SK-N-SH (cell line): ENCODE data around the gene DDX24.

ENCODE experiments used
- CHD2 ChIP-seq: fragments of 150-350 bp; IDR thresholded peaks from 2 replicates; pipeline ENCODE4 v1.6.1; 2018; ENCODE audit warnings: low read length; ENCODE audit not compliant: partially characterized antibody
- CTCF ChIP-seq: fragments of 200-600 bp; sonication (generic); IDR thresholded peaks from 2 replicates; pipeline ENCODE4 v1.6.1; 2017; ENCODE audit warnings: antibody characterized with exemption, mild to moderate bottlenecking, moderate library complexity
- EP300 ChIP-seq, 2 experiments: IDR thresholded peaks; 2 replicates each; pipeline versions ENCODE4 v1.4.0 to v1.6.1; 2012; ENCODE audit warnings: borderline replicate concordance in 1 of 2, low read depth in 1 of 2, low read length in 1 of 2
- EZH2phosphoT487 ChIP-seq: fragments of 200-600 bp; sonication (generic); IDR thresholded peaks from 2 replicates; pipeline ENCODE4 v1.6.1; 2017; ENCODE audit warnings: low read depth, mixed run types, mild to moderate bottlenecking, antibody characterized with exemption, moderate library complexity, borderline replicate concordance
- FOXM1 ChIP-seq: IDR thresholded peaks from 2 replicates; pipeline ENCODE4 v1.4.0; 2012; ENCODE audit warnings: low read depth, mild to moderate bottlenecking
- IRF3 ChIP-seq: fragments of 150-350 bp; IDR thresholded peaks from 2 replicates; pipeline ENCODE4 v1.6.1; 2016; ENCODE audit warnings: mild to moderate bottlenecking, low read depth, low read length
- JUND ChIP-seq: IDR thresholded peaks from 2 replicates; pipeline ENCODE4 v1.4.0; 2012
- RFX5 ChIP-seq: IDR thresholded peaks from 2 replicates; pipeline ENCODE4 v1.6.1; 2012; ENCODE audit warnings: mild to moderate bottlenecking, improper control_type of control experiment, low read length
- USF1 ChIP-seq: IDR thresholded peaks from 2 replicates; pipeline ENCODE4 v1.4.0; 2012; ENCODE audit warnings: low read depth, borderline replicate concordance

GRCh38 chr14:94031161-94031882 lies 49.7 kb downstream of the DDX24 start:
- TF ChIP-seq CTCF (no peak), JUND (no peak), EP300 (IDR thresholded peaks at IDR 0.05; ENCODE audit: borderline replicate concordance in 1 of 2, low read depth in 1 of 2, low read length in 1 of 2) (no peak), USF1 (no peak), IRF3 (no peak), EZH2phosphoT487 (no peak), RFX5 (no peak), CHD2 (no peak), FOXM1 (no peak)
